Fibroblast of peridontal ligament (primary cell): Measurements from ENCODE around the gene TNK2.
A peak's percentile ranks its signal among the peaks of the same experiment; 100 is the strongest.

Experiments
- DNase-seq: peaks from one replicate; pipeline ENCODE4 v3.0.0-alpha.2; 2010; ENCODE audit errors: extremely low read depth

TNK2 gene

DNA sequence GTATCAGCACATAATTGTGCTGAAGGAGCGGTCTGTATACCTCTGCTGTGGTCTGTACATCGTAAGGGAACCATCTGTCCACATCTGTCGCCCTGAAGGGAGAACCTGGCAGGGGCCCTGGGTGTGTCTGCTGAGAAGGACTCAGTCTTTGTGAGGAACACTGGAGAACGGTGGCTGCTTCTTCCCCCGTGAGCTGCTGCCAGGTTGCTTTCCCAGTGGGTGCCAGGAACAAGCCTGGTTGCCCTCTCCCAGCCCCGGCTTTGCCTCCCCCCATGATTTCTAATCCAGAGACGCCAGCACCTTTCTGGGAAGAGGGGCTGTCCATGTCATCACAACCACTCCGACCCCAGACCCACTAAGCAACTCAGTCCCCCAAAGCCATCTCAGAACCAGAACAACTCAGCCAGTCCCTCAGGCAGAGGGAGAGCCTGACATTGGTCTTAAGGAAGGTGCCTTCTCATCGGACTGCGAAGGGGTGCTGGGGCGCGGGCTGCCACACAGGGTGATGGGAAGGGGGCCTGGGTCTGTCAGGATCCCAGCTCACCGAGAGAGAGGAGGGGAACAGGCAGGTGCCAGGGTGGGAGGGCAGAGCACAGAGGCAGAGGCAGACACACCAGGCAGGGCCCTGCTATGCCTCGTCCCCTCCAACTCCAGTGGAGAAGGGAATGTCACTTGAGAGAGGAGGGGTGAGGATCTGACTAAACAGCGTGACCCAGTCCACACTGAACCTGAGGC is 8.5 kb downstream of the TNK2 start:
- no peak for DNase-seq

DNA sequence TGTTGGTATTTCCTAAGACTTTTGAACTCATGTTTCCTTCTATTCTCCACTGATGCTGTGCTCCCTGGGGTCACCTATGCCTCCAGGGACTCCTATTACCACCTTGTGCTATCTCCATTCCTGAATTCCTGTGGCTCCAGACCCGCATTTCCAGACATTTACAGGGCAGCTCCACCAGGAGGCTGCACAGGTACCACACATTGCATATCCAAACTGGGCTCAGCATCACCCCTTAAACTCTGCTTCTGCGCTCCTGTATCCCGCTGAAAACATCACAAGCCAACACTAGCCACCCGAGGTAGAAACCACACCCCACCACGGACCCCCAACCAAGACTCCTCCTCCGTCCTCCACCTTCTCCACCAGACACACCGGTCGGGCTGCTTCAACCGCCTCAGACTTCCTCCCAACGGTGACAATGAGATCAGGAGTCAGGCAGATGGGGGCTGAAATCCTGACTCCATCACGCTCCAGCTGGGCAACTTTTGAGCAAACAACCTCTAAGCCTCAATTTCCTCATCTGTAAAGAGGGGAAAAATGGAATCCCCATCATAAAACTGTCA is 10.4 kb downstream of the TNK2 start:
- DNase-seq = no peak

DNA sequence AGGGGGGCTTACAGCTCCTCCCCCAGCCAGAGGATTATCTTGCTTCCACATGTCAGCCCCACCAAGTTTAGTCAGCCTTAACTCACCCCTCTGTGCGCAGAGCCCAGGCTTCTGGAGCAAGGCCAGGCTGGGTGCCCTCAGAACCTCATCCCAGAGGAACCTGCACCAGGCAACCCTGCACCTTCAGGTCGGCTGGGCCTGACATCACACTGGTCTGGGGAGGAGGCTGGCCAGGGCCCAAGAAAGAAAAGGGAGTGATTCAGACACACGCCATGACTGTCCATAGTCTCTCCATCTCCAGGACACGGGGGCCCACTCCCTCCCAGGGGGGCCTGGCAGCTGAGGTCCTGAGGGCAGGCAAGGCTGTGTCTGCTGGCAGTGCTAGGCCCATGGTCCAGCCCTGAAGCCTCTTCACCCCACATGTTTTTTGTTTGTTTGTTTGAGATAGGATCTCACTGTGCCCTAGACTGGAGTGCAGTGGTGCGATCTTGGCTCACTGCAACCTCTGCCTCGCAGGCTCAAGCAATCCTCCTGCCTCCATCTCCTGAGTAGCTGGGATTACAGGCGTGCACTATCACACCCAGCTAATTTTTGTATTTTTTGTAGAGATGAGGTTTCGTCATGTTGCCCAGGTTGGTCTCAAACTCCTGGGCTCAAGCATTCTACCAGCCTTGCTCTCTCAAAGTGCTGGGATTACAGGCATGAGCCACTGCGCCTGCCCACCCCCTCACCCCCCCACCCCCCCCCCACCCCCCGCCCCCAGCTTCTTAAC is 11.1 kb downstream of the TNK2 start:
- peak; percentile 42 for DNase-seq

DNA sequence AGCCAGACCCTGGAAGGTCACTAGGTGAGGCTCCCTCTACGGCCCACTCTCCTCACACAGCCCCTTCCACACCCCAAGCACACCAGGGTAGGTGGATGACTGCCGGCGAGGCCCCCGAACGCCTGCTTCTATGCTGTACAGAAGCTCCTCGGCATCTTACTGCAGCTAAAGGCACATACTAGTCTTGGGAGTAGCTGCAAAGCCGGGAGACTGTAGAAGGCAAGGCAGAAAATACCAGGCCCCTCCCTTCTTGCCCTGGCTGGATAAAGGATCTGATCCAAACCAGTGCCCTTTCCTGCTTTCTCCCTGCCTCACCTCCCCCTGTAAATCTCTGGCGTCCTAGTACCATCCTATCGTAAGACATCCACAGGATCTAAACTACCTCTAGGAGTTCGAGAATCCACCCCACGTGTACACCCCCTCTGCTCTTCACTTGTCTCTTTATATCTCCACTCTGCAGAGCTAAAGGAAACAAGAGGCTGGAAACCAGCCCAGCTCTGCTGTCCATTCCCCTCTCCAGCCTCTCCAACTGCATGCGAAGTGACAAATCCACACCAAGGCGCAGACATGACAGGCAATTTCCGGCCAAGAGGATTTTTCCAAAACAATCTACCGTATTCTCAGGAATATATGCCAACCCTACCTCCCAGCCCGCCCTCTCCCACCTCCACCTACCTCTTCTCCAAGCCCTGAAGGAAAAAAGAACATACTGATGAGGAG is 11.8 kb downstream of the TNK2 start:
- DNase-seq = peak; percentile 53

DNA sequence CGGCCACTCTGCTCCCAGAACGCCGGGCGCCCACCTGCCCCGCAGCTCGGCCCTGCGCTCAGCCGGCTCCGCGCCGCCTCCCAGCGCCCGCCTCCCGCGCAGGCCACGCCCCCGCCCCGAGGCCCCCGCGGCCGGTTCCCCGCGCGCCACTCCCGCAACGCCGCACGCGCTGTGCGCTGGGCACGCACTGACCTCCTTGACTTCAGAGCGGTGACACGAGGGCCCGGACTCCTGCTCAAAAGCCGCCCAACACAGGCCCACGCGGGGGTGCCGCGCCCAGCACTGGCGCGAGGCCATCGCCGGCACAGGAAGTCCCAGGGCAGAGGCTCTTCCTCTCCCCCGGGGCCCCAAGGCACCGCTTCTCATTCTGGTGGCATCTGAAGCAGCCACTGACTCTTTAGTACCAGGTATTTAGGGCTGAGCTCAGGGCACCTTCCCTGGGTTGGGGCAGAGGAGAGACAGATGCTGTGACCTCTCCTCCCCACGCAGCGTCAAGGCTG is 12.4 kb downstream of the TNK2 start:
- DNase-seq = no peak

DNA sequence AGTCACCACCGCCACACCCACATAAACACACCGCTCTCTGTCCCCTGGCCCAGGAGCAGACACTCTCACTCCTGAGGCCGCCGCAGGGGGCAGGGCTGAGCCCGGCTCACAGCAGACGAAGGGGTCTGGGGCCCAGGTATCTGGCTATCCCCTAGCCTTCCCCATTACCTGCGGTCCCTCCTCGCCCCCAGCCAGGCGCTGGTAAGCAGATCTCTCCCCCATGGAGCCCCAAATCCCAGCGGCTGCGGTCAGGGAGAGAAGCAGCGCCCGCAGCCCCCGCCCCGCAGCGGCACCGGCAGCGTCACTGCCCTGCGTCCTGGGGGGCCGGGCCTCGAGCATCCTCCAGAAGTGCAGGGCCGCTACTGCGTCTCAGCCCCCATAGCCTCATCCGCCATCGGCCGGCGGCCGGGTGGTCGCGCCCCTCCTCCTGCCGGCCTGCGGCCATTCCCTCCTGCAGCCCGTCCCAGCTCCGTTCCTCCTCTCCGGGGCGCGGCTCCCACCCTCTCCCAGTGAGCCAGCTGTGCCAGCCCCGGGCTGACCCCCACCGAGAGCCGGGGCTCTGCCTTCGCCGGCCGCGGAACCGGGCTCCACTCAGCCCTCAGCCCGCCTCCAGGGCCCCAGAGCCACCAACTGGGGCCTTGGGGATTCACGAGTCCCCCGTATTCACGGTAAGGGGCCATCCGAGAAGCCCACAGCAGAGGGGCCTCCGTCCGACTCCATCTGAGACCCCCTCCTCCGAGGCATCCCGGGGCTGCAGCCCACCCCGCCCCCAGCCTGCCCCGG is 13.1 kb downstream of the TNK2 start:
- no peak for DNase-seq

DNA sequence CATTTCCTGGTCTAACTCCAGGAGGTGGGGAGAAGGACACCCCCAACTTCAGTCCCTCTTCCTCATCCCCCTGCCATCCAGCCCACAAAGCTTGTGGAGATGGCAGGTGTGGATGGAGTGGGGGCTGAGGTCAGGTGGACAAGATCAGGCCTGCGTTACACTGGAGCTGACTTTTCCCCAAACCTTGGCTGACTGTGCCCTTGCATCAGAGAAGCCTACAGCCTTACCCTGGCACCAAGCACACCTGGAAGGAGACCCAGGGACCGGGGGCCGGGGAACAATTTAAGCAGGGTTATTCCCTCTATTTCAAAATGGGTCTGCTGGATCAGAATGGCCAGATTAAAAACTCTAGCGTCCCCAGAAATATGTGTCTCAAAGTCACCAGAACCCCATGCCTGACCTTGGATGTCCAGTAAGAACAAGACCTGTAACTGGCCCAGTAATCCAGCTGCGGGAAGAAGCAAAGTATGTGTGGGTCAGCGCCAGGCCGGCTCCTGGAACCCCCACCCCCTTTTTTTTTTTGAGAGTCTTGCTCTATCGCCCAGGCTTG is 14.4 kb downstream of the TNK2 start:
- DNase-seq = no peak

DNA sequence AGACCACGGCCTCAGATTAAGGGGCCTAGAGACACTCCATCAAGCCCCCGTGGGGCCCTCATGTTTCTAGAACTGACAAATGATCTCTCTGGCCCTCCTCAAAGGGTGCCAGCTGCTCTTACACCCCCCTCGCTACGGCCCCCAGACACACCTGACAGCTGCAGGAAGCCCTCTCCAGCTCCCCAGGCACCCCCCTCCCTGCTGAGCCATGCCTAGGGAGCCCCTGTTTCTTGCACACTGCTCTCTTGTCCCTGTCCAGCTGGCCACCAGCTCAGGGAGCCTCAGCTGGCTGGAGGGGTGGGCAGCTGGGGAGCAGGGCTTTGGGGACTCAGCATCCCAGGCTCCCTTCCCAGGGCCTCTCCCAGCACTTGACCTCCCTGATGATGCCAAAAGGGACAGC is 14.8 kb downstream of the TNK2 start:
- no peak for DNase-seq

DNA sequence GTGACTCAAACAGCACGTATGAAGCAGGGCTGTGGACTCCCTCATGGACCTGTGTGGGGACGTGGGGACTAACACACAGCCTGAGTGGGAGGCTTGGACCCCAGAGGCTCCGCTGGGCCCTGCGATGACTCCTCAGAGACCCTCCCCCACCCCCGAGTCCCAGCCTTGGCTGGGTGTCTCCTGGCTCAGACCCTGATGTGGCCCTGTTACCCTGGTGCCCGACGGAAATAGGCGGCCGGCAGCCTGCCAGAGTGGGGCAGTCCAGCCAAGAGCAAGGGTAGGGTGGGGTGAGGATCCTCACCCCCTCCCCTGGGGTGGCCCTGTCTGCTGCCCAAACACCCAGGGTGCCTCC is 15.3 kb downstream of the TNK2 start:
- DNase-seq = no peak

DNA sequence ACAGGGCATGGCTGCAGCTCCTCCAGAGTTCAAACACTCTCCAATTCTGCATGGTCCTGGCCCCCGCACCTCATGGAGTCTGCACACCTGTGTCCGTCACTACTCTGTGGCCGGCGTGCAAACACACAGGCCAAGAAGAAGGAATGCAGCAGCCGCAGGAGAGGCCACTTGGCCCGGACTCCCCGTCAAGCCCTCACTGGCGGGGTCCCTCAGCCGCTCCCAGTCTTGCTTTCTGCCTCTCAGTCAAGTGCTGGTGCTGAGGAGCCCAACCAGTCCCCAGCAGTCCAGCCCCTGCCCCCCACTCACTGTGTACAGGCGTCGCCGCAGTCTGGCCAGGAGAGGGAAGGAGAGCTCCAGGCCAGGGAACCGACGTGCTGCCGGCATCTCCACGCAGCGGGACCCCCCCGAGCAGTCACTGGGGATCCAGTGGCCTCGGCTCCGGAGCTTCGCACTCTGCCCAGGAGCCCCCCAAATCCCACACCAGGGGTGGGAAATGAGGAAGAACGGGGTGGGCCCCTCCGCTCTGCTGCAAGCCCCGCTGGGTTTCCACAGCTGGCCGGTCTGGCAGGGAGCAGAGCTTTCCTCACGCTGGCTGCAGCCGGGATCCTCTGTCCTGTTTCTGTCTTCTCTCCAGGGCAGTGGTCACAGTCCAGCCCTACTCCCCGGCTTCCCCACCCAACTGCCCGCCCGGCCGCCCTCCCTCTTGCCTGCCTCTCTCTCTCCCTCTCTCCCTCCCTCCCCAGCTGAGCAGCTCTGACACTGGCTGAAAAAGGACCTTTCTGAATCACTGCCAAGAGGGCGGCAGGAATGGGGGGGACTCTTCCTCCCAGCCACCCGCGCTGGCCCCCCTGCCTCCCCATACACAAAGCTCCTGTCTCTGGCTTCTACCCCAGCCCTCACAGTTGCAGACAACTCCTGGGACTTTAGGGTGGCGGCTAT is 16.0 kb downstream of the TNK2 start:
- DNase-seq = peak; percentile 61

DNA sequence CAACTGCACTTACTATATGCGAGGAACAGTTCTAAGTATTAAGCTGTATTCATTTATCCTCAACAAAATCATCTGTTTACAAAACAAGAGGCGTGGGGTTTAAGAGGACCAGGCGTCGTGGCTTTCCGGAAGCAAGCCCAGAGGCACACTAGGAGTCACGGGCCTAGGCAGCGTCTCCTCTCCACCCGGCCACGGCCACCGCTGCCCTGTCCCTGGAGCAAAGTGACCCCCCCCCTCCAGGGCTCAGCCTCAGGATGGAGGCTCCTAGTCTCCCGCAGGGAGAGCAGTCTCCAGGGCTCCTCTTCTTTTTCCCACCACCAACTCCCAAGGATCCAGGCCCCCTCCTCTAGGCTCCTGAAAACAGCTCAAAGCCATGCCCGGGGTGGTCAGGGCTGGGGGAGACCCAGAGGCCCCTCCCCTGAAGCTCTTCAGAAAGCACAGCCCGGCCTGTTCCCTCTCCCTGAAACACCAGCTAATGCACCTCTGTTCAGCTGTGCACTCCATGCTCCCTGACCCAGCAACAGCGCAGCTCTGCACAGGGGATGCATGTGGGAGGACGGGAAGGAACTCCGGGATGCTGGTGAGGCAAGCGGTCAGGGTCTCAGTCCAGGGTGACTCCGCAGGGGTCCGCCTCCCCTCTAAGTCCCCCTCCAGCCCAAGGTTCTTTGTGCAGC is 16.8 kb downstream of the TNK2 start:
- DNase-seq = no peak

DNA sequence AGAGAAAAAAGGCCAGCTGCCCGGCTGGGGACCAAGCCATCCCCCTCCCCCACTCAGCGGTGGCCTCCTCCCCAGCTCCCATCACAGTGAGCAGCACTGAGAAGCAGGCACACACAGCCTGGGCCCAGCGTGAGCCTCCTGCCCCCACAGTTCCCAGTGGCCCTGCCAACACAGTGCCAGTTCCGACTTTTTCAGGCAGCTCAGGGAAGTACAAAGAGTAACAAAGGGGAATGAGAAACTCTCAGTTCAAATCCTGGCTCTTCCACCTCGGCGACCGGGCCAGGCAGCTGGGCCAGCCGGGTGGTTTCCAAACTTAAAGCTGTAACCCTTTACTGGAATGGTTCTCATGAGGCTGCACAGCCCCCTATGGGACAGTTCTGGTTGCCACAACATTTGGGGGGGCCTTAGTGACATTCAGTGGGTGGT is 18.5 kb downstream of the TNK2 start:
- DNase-seq = no peak

DNA sequence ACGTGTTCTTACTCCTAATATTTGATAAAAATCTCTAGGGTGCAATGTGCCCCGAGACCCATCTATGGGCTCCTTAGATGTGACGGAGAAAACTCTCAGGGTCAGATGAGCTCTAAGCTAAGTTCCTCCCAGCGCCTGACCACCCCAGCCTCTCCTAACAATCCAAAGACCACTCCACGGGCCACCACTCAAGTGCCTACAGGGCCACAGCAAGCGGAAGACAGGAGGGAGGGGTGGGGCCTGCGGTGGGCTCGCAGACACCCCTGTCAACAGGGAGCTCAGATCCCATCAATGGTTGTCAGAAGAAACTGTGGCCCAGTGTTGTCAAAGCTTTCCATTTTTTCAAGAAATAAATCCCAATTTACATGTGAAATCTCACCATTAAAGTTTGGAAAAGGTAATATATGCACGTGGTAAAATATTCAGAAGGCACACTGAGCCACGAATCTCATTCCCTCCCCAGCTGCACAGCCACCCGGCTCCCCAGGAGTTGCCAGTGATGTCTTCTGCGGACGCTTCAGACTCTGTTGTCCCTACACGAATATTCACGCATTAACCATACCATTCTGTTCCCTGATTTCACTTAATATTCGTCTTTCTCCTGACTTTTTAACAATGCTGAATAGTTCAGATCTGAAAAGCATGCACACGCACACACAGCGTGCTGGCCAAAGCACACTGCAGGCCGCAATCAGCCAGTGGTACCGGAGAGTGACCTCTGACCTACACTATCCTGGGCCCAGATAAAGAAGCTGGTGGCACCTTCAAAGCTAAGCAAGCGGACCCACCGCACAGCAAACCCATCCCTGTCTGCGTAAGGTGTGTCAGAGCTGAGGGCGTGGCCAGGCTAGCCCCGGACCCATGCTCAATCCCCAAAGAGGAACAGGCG is 19.1 kb downstream of the TNK2 start:
- no peak for DNase-seq

DNA sequence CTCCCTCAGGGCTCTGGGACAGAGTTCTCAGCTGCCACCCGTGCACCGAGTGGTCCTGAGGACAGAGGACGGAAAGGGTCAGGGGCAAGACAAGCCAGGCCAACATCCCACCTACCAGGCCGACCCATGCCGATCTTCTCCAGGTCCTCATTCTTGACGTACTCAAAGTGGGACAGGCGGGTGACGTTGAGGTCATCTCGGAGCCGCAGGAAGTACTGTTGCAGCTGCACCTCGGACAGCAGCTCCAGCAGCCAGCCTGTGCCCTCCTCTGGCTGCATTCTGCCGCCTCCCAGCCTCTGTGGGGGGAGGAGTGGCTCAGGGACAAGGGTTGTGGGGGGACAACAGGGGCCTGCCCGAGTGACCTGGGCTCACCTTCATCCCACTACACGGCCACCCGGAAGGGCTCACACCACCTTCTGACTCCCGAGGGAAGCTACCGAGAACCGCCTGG is 20.0 kb downstream of the TNK2 start:
- DNase-seq = no peak

DNA sequence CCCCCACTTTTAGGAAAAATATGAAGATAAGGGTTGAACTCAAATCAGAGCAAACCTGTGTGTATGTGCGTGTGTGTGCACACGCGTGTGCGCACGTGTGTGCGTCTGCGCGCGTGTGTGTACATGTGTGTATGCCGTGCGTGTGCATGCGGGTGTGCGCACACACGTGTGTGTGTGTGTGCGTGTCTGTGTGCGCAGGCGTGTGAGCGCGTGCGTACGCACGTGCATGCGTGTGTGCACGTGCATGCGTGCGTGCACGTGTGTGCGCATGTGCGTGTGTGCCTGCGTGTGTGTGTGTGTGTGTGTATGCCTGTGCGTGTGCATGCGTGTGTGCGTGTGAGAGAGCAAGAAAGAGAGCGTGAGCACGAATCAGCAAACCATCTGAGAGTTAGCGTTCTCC is 20.7 kb downstream of the TNK2 start:
- DNase-seq = no peak

DNA sequence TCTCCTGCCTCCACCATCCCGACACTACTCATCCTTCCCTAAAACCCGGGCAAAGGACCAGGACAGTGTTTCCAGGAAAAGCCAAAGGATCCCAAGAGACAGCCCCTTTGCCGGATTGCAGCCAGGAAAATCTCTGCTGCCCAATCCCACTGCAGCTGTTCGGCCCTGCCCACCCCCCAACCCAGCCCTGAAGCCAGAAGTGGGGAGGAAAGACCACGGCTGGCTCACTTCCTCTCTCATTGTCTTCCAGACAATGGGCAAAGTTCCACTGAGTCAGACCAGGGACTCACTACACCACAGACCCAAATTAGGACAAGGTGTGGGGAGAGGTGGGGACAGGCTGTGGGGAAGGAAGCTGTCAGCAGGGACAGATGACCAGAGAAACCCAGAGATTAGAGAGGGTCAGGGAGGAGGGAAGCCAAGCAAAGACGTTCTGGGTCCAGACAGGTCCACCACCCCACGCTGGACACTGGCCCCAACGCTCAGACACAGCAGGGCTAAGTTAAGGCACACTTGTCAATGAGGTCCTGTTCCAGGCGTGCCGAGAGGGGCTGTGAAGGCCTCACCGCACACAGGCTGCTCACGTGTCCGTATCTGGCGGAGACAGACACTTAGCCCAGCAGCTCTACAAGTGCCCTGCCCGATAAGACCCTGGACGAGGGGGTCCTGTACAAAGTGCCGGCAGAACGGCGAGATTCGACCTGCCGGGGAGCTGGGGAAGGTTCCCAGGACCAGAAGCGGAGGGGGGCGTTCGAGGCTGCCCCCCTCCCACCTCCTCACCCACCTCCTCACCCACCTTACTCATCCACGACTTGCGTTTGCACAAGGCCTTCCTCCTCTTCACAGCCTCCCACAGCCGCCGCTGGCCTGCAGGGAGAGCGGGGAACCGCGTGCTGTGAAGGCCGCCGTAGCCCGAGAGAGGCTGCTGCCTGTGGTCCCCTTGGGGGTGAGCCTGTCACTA is 21.9 kb downstream of the TNK2 start:
- peak; percentile 51 for DNase-seq
